Glutamatergic neuron (in vitro differentiated cells): ENCODE measurements around the gene ORM2. TPM values are rescaled to one million over a fixed set of nuclear protein-coding genes. Genes with fewer than 3 reads are reported as not detected.

Experiments used
- DNase-seq: peaks from one replicate; pipeline ENCODE4 v3.0.0; 2022
- H3K27ac Mint-ChIP-seq: one replicate; pipeline ENCODE4 v1.8.0; 2020; ENCODE audit warnings: mild to moderate bottlenecking, mixed read lengths, inconsistent platforms; ENCODE audit not compliant: unreplicated experiment
- H3K27me3 Mint-ChIP-seq: one replicate; pipeline ENCODE4 v1.8.0; 2020; ENCODE audit warnings: mild to moderate bottlenecking, moderate library complexity, mixed read lengths, inconsistent platforms; ENCODE audit not compliant: unreplicated experiment
- H3K36me3 Mint-ChIP-seq: one replicate; pipeline ENCODE4 v1.8.0; 2020; ENCODE audit warnings: mild to moderate bottlenecking, mixed read lengths, inconsistent platforms; ENCODE audit not compliant: unreplicated experiment
- H3K4me1 Mint-ChIP-seq: one replicate; pipeline ENCODE4 v1.8.0; 2020; ENCODE audit warnings: mild to moderate bottlenecking, low read depth, mixed read lengths, inconsistent platforms; ENCODE audit not compliant: unreplicated experiment
- H3K4me3 Mint-ChIP-seq: one replicate; pipeline ENCODE4 v1.8.0; 2020; ENCODE audit warnings: mild to moderate bottlenecking, mixed read lengths, inconsistent platforms; ENCODE audit not compliant: unreplicated experiment
- H3K9me3 Mint-ChIP-seq: one replicate; pipeline ENCODE4 v1.8.0; 2020; ENCODE audit warnings: mild to moderate bottlenecking, moderate library complexity, mixed read lengths, inconsistent platforms; ENCODE audit not compliant: unreplicated experiment
- CTCF ChIP-seq: fragments of 200-600 bp; sonication (generic); IDR thresholded peaks from one replicate; pipeline ENCODE4 v1.5.0; 2021; ENCODE audit not compliant: partially characterized antibody, unreplicated experiment
- total RNA-seq: library from RNA; stranded (reverse); fragmentation: NEBNext Ultra II Directional; extraction: Animal tissue kit (Norgen Biotek cat#: 25700); gene quantifications from one replicate; pipeline ENCODE4 v1.2.1, GENCODE V29; 2021; ENCODE audit not compliant: unreplicated experiment

ORM2 gene
- total RNA-seq, 1 donor from 2014 or later, result not detected

GRCh38 chr9:114349713-114350480 lies 20.2 kb downstream of the ORM2 start:
- peaks cover 1% of the 10 kb centered on the region for H3K9me3 Mint-ChIP-seq
- peaks cover 13% of the 10 kb centered on the region for H3K27me3 Mint-ChIP-seq
- peaks cover 13% of the 10 kb centered on the region for H3K4me1 Mint-ChIP-seq
- DNase-seq, result no peak
- H3K36me3 Mint-ChIP-seq, result peaks cover 12% of the 10 kb centered on the region
- H3K4me3 Mint-ChIP-seq, result peak overlapping the region; percentile 17
- H3K27ac Mint-ChIP-seq, result no peak overlapping the region
- no peak for TF ChIP-seq CTCF

GRCh38 chr9:114350636-114351401 lies 21.1 kb downstream of the ORM2 start:
- Mint-ChIP-seq H3K36me3 (peaks cover 12% of the 10 kb centered on the region), H3K9me3 (peaks cover 1% of the 10 kb centered on the region), H3K4me1 (peaks cover 13% of the 10 kb centered on the region), H3K27ac (no peak overlapping the region), H3K27me3 (peaks cover 13% of the 10 kb centered on the region), H3K4me3 (no peak overlapping the region)
- DNase-seq, result no peak
- TF ChIP-seq CTCF, result no peak

- Mint-ChIP-seq H3K36me3 (peaks cover 12% of the 10 kb centered on the region), H3K9me3 (no peaks in the 10 kb centered on the region), H3K27me3 (peaks cover 13% of the 10 kb centered on the region), H3K4me3 (no peak overlapping the region), H3K4me1 (peaks cover 13% of the 10 kb centered on the region), H3K27ac (no peak overlapping the region)
- no peak for TF ChIP-seq CTCF
- DNase-seq, result no peak
Observed at GRCh38 chr9:114351932-114352331, 22.3 kb downstream of the ORM2 start.

GRCh38 chr9:114355821-114356220 lies 26.2 kb downstream of the ORM2 start:
- Mint-ChIP-seq H3K4me1 (no peaks in the 10 kb centered on the region), H3K36me3 (no peaks in the 10 kb centered on the region)

More at GRCh38 chr9:114355821-114356220, 26.2 kb downstream of the ORM2 start:
- TF ChIP-seq CTCF, result no peak
- Mint-ChIP-seq H3K9me3 (peaks cover under 1% of the 10 kb centered on the region), H3K4me3 (no peak overlapping the region), H3K27ac (no peak overlapping the region), H3K27me3 (no peaks in the 10 kb centered on the region)
- no peak for DNase-seq
